Measurements from ENCODE around the gene ABCA12. TPM values are rescaled to one million over a fixed set of nuclear protein-coding genes. Genes with fewer than 3 reads are reported as not detected.

The ABCA12 gene
- total and polyA plus RNA-seq, 2 donors (not counting 1 experiment from before 2014, with no cell fraction given): under 0.01 to 0.01 TPM

GRCh38 chr2:215019521-215020145, 118.8 kb downstream of the ABCA12 start:
- Histone ChIP-seq H3K79me2 (ENCODE audit: control insufficient read depth, insufficient read depth, low read length) (no peaks in the 10 kb centered on the region), H4K20me1 (ENCODE audit: control insufficient read depth, extremely low read depth, insufficient read depth, low read length) (no peaks in the 10 kb centered on the region), H3K27me3 (ENCODE audit: control insufficient read depth, insufficient read depth, low read length) (no peaks in the 10 kb centered on the region), H3K4me2 (ENCODE audit: extremely low read depth, insufficient read depth, low read length) (no peak overlapping the region), H3K27ac (ENCODE audit: insufficient read depth, low read length) (no peak overlapping the region), H3K9ac (ENCODE audit: insufficient read depth, low read length) (no peak overlapping the region), H3K4me3 (replicated peaks in 1 of 4; ENCODE audit: control extremely low read depth in 1 of 4, insufficient read depth in 1 of 4, low read depth in 3 of 4, low read length in 4 of 4) (no peak overlapping the region), H2AFZ (ENCODE audit: low read length) (no peak overlapping the region), H3K9me3 (ENCODE audit: control insufficient read depth, insufficient read depth, low read depth, low read length) (no peaks in the 10 kb centered on the region), H3K36me3 (ENCODE audit: control insufficient read depth, insufficient read depth, low read length) (no peaks in the 10 kb centered on the region), H3K4me1 (ENCODE audit: control insufficient read depth, extremely low read depth, insufficient read depth, low read length) (no peaks in the 10 kb centered on the region)
- DNase-seq (ENCODE audit: low read depth in 2 of 2): no peak
- TF ChIP-seq CTCF (conservative IDR thresholded peaks at IDR 0.05 in 1 of 2, IDR thresholded peaks at IDR 0.05 in 1 of 2; ENCODE audit: low read depth in 1 of 2, low read length in 2 of 2) (no peak), EZH2 (IDR thresholded peaks at IDR 0.05; ENCODE audit: low read length, missing control alignments) (no peak)

GRCh38 chr2:215019085-215019484, 119.3 kb downstream of the ABCA12 start:
- no peak overlapping the region for H2AFZ ChIP-seq (ENCODE audit: low read length)
- no peak for DNase-seq (ENCODE audit: low read depth in 2 of 2)
- no peaks in the 10 kb centered on the region for H3K4me1 ChIP-seq (ENCODE audit: control insufficient read depth, extremely low read depth, insufficient read depth, low read length)
- H4K20me1 ChIP-seq (ENCODE audit: control insufficient read depth, extremely low read depth, insufficient read depth, low read length): no peaks in the 10 kb centered on the region
- H3K4me2 ChIP-seq (ENCODE audit: extremely low read depth, insufficient read depth, low read length): no peak overlapping the region
- no peak overlapping the region for H3K9ac ChIP-seq (ENCODE audit: insufficient read depth, low read length)
- no peak overlapping the region for H3K27ac ChIP-seq (ENCODE audit: insufficient read depth, low read length)
- no peaks in the 10 kb centered on the region for H3K27me3 ChIP-seq (ENCODE audit: control insufficient read depth, insufficient read depth, low read length)
- no peaks in the 10 kb centered on the region for H3K9me3 ChIP-seq (ENCODE audit: control insufficient read depth, insufficient read depth, low read depth, low read length)
- no peak overlapping the region for H3K4me3 ChIP-seq (replicated peaks in 1 of 4; ENCODE audit: control extremely low read depth in 1 of 4, insufficient read depth in 1 of 4, low read depth in 3 of 4, low read length in 4 of 4)
- no peaks in the 10 kb centered on the region for H3K79me2 ChIP-seq (ENCODE audit: control insufficient read depth, insufficient read depth, low read length)
- TF ChIP-seq EZH2 (IDR thresholded peaks at IDR 0.05; ENCODE audit: low read length, missing control alignments): no peak
- no peak for TF ChIP-seq CTCF (conservative IDR thresholded peaks at IDR 0.05 in 1 of 2, IDR thresholded peaks at IDR 0.05 in 1 of 2; ENCODE audit: low read depth in 1 of 2, low read length in 2 of 2)
- H3K36me3 ChIP-seq (ENCODE audit: control insufficient read depth, insufficient read depth, low read length): no peaks in the 10 kb centered on the region

GRCh38 chr2:215015421-215015820, 123.0 kb downstream of the ABCA12 start:
- H3K4me3 ChIP-seq (replicated peaks in 1 of 4; ENCODE audit: control extremely low read depth in 1 of 4, insufficient read depth in 1 of 4, low read depth in 3 of 4, low read length in 4 of 4): no peak overlapping the region
- H4K20me1 ChIP-seq (ENCODE audit: control insufficient read depth, extremely low read depth, insufficient read depth, low read length): no peaks in the 10 kb centered on the region
- H3K79me2 ChIP-seq (ENCODE audit: control insufficient read depth, insufficient read depth, low read length): no peaks in the 10 kb centered on the region
- H3K4me2 ChIP-seq (ENCODE audit: extremely low read depth, insufficient read depth, low read length): no peak overlapping the region
- H3K27me3 ChIP-seq (ENCODE audit: control insufficient read depth, insufficient read depth, low read length): no peaks in the 10 kb centered on the region
- H3K4me1 ChIP-seq (ENCODE audit: control insufficient read depth, extremely low read depth, insufficient read depth, low read length): no peaks in the 10 kb centered on the region
- TF ChIP-seq EZH2 (IDR thresholded peaks at IDR 0.05; ENCODE audit: low read length, missing control alignments) (no peak), CTCF (conservative IDR thresholded peaks at IDR 0.05 in 1 of 2, IDR thresholded peaks at IDR 0.05 in 1 of 2; ENCODE audit: low read depth in 1 of 2, low read length in 2 of 2) (no peak)
- H3K9ac ChIP-seq (ENCODE audit: insufficient read depth, low read length): no peak overlapping the region
- H3K36me3 ChIP-seq (ENCODE audit: control insufficient read depth, insufficient read depth, low read length): no peaks in the 10 kb centered on the region
- no peak overlapping the region for H2AFZ ChIP-seq (ENCODE audit: low read length)
- no peaks in the 10 kb centered on the region for H3K9me3 ChIP-seq (ENCODE audit: control insufficient read depth, insufficient read depth, low read depth, low read length)
- no peak overlapping the region for H3K27ac ChIP-seq (ENCODE audit: insufficient read depth, low read length)
- no peak for DNase-seq (ENCODE audit: low read depth in 2 of 2)
